Activated CD4-positive, alpha-beta memory T cell treated with anti-CD3 and anti-CD28 coated beads for 36 hours (primary cell): ENCODE data around the gene MYT1. TPM values are rescaled to one million over a fixed set of nuclear protein-coding genes. Genes with fewer than 3 reads are reported as not detected.

ENCODE experiments used
- CTCF ChIA-PET: fragments of 350-600 bp; sonication (Branson Sonifier 250); formaldehyde crosslinking; loops from one replicate; lab custom pipeline; 2021; ENCODE audit warnings: antibody characterized with exemption, inconsistent platforms; lab: Charles Lee
- POLR2A ChIA-PET: fragments of 350-600 bp; sonication (Branson Sonifier 250); formaldehyde crosslinking; loops from one replicate; lab custom pipeline; 2021; ENCODE audit warnings: antibody characterized with exemption; lab: Charles Lee
- DNase-seq: peaks from one replicate; pipeline ENCODE4 v3.0.0-alpha.2; 2020
- H3K27ac Mint-ChIP-seq: one replicate; pipeline ENCODE4 v1.8.0; 2021; ENCODE audit warnings: mixed read lengths
- H3K27me3 Mint-ChIP-seq: one replicate; pipeline ENCODE4 v1.8.0; 2021; ENCODE audit warnings: mixed read lengths
- H3K36me3 Mint-ChIP-seq: one replicate; pipeline ENCODE4 v1.8.0; 2021; ENCODE audit warnings: mixed read lengths
- H3K4me1 Mint-ChIP-seq: one replicate; pipeline ENCODE4 v1.8.0; 2021; ENCODE audit warnings: low read depth, mixed read lengths
- H3K4me3 Mint-ChIP-seq: one replicate; pipeline ENCODE4 v1.8.0; 2021; ENCODE audit warnings: mild to moderate bottlenecking, mixed read lengths
- H3K9me3 Mint-ChIP-seq: one replicate; pipeline ENCODE4 v1.8.0; 2021; ENCODE audit warnings: mixed read lengths
- intact Hi-C: fragments of 100-400 bp; cut with micrococcal nuclease; formaldehyde crosslinking; loops from one replicate; pipeline ENCODE4 v1.15.1; 2023
- total RNA-seq, 2 experiments: library from RNA; stranded (reverse); gene quantifications; one replicate each; pipeline ENCODE4 v1.2.3, GENCODE V29; 2021

The MYT1 gene
- total RNA-seq, 2 experiments from 2014 or later = not detected

DNA sequence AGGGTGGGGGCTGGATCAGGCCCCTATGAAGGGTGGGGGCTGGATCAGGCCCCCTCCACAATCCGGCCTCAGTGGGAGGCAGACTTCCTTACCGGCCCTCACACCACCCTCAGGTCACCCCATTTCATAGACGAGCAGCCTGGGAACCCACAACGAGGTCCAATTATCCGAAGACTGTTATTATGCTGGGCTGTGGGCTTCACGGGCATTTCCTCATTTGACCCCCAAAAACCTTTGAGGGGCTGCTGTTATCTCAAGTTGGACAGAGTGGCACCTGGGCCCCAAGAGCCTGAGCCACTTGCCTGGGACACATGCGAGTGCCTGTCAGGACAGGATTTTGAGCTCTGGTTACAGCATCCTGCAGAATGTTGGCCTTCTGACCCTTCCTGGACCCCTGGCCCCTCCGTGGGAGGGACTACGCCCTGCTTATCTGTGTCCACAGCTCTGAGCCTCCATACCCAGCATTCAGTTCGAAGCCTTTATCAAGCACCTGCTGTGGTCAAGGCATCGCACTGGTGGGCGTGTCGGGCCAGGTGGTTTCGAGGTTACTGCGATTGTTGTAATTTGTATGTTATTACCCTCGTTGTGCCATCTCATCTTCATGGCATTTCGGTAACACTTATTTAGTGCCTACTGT is 56.8 kb downstream of the MYT1 start:
- no peak for DNase-seq
- POLR2A ChIA-PET = no interaction called here
- intact Hi-C loops = no loop called here
- no peaks in the 10 kb centered on the region for H3K27me3 Mint-ChIP-seq
- no peaks in the 10 kb centered on the region for H3K9me3 Mint-ChIP-seq
- H3K36me3 Mint-ChIP-seq = no peaks in the 10 kb centered on the region
- CTCF ChIA-PET = no interaction called here
- H3K27ac Mint-ChIP-seq = no peak overlapping the region
- peaks cover 13% of the 10 kb centered on the region for H3K4me1 Mint-ChIP-seq
- H3K4me3 Mint-ChIP-seq = no peak overlapping the region

GRCh38 chr20:64222291-64222735 is 58.1 kb downstream of the MYT1 start:
- intact Hi-C loops = no loop called here
- ChIA-PET CTCF (interaction anchor here (1.0 kb wide), 1 partner anchor 33 kb away, joined by 3 read pairs; the partner anchor contains the start of gene PCMTD2), POLR2A (no interaction called here)
- no peak for DNase-seq
- H3K27me3 Mint-ChIP-seq = no peaks in the 10 kb centered on the region
- no peak overlapping the region for H3K27ac Mint-ChIP-seq
- H3K4me3 Mint-ChIP-seq = no peak overlapping the region
- peaks cover 25% of the 10 kb centered on the region for H3K4me1 Mint-ChIP-seq
- no peaks in the 10 kb centered on the region for H3K36me3 Mint-ChIP-seq
- no peaks in the 10 kb centered on the region for H3K9me3 Mint-ChIP-seq

DNA sequence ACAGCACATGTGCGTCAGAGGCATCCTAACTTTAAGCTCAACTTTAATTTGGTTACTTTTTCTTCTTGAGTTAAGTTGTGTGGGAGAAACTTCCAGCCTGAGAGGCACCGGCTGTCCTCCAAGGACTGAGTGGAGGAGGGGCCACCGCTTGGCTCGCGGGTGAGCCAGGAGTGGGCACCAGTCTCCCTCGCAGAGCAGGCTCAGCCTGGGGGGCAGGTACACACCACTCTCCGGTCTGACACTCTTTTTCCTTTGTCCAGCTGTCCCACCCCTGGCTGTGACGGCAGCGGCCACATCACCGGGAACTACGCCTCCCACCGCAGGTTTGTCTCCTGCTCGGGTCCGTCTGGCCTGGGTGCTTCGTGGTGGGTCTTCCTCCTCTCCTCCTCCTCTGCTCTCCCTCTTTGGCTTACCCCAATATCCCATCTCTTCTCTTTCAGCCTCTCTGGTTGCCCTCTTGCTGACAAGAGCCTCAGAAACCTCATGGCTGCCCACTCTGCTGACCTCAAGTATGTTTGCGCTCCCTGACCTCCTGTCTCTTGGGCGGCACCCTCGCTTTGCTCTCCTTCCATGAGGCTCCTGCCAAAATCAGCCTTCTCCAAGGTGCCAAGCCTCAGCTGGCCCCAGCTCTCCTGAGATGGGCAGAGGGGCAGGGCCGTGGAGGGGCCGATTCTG is 58.7 kb downstream of the MYT1 start:
- Mint-ChIP-seq H3K36me3 (no peaks in the 10 kb centered on the region), H3K27me3 (no peaks in the 10 kb centered on the region), H3K9me3 (no peaks in the 10 kb centered on the region), H3K27ac (no peak overlapping the region), H3K4me3 (no peak overlapping the region), H3K4me1 (peaks cover 27% of the 10 kb centered on the region)
- CTCF ChIA-PET = interaction anchor here (0.9 kb wide), 1 partner anchor 34 kb away, joined by 3 read pairs; no protein-coding TSS in a partner anchor
- POLR2A ChIA-PET = no interaction called here
- no peak for DNase-seq
- intact Hi-C loops = no loop called here

DNA sequence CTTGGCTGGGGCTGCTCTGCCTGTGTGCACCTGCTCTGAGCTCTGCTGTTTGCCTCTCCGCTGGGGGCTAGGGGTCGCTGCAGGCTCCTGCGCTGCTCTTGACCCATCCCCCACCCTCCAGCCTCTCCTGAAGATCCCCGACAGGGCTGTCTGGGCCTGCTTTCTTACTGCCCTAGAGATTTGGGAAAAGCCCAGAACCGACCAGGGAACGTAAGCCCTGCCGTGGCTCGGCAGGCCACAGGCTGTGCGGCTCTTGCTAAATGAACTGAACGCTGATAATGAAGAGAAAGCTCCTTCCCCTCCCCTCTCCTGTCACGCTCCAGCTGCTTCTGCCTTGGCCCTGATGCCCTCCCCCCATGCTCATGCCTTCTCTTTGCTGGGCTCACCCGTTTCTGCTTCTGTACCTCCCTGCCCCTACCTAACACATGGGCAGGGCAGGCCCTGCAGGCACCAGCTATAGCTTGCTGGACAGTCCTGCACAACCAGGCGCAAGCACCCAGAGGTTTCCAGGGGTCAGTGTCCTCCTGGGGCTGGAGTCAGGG is 59.3 kb downstream of the MYT1 start:
- no peaks in the 10 kb centered on the region for H3K27me3 Mint-ChIP-seq
- intact Hi-C loops = no loop called here
- ChIA-PET POLR2A (no interaction called here), CTCF (interaction anchor here (0.9 kb wide), 1 partner anchor 33 kb away, joined by 3 read pairs; no protein-coding TSS in a partner anchor)
- no peak for DNase-seq
- H3K4me3 Mint-ChIP-seq = no peak overlapping the region
- H3K27ac Mint-ChIP-seq = no peak overlapping the region
- H3K36me3 Mint-ChIP-seq = no peaks in the 10 kb centered on the region
- peaks cover 30% of the 10 kb centered on the region for H3K4me1 Mint-ChIP-seq
- no peaks in the 10 kb centered on the region for H3K9me3 Mint-ChIP-seq

DNA sequence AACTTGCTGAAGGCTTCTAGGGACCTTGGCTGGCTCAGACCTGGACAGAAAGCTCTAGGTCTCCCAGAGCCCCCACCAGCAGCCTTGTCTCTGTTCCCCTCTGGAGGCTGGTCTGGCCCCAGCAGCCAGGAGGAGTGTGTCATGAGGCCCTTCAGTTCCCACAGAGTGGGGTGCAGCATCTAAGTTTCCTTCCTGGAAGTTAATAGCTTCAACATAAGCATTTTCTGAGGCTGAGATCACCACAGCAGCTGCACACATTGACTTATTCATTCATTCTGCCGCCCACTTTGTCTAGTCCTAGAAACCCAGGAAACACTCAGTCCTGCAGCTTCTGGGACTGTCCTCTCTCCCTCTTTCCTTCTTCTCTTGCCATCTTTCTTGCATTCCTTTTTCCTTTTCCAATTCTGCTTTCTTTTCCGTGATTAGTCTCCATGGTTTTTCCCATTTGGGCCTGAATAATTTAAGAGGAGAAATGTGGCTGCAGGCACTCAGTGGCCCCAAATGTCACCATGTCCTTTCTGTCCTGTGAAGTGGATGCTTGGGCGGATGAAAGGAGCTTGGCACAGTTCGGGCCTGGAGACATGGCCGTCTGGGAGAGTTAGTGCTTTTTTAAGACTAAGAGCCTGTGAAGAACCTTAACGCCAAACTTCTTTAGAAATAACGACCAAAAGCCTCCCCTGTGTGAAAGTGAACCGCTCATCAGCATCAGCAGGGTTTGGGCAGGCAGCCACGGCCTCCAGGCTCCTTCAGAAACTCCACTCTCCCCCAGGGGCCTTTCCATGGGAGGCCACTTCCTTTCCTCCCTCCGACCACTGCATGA is 60.3 kb downstream of the MYT1 start:
- H3K36me3 Mint-ChIP-seq = no peaks in the 10 kb centered on the region
- DNase-seq = peak; percentile 32
- peaks cover 30% of the 10 kb centered on the region for H3K4me1 Mint-ChIP-seq
- no peak overlapping the region for H3K4me3 Mint-ChIP-seq
- no peak overlapping the region for H3K27ac Mint-ChIP-seq
- intact Hi-C loops = no loop called here
- H3K27me3 Mint-ChIP-seq = no peaks in the 10 kb centered on the region
- H3K9me3 Mint-ChIP-seq = no peaks in the 10 kb centered on the region
- ChIA-PET CTCF (no interaction called here), POLR2A (no interaction called here)

- DNase-seq = no peak
- Mint-ChIP-seq H3K4me3 (no peak overlapping the region), H3K36me3 (no peaks in the 10 kb centered on the region), H3K27ac (no peak overlapping the region), H3K27me3 (no peaks in the 10 kb centered on the region), H3K9me3 (no peaks in the 10 kb centered on the region), H3K4me1 (peaks cover 30% of the 10 kb centered on the region)
- ChIA-PET CTCF (no interaction called here), POLR2A (no interaction called here)
- intact Hi-C loops = no loop called here
Observed at GRCh38 chr20:64225171-64225595, 60.9 kb downstream of the MYT1 start.

GRCh38 chr20:64225828-64226598 is 61.8 kb downstream of the MYT1 start:
- no peak overlapping the region for H3K27ac Mint-ChIP-seq
- intact Hi-C loops = no loop called here
- H3K27me3 Mint-ChIP-seq = no peaks in the 10 kb centered on the region
- ChIA-PET CTCF (no interaction called here), POLR2A (no interaction called here)
- peaks cover 30% of the 10 kb centered on the region for H3K4me1 Mint-ChIP-seq
- H3K4me3 Mint-ChIP-seq = no peak overlapping the region
- no peak for DNase-seq
- H3K36me3 Mint-ChIP-seq = no peaks in the 10 kb centered on the region
- H3K9me3 Mint-ChIP-seq = no peaks in the 10 kb centered on the region

DNA sequence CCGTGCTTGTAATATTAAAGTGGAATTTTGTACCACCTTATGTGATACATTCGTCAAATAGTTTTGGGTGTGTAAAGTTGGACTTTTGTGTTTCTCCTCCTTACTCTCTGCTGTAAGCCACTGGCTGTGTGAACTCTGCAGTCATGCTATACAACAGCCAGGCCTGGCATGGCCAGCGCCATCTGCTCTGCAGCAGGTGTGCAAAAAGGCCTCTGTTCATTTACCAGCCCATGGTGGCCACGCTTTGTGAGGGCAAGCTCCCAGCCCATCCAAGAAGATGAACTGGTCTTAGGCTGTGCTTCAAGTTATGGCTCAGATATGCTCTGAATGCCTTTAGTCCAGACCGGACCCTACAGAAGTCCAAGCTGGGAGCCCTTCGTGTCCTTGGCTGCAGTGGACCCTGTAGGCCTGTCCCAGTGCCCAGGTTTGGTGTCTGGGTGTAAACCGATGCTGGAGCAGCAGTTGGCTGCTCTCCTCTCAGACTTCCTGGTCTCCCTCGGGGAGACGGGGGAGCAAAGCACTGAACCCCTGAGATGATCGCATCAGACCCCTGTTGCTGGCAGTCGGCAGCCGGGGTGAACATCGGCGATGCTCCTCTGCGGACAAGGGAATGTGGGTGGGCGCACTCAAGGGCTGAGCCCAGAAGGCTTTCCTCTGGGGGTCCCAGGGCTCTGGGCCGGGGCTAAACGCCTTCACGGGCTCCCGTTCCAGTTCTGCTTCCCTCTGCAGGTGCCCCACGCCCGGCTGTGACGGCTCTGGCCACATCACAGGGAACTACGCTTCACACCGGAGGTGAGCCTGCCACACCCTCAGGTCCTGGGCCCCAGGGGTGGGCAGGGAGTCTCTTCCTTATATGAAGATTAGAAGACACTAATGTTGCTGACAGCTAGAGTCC is 62.7 kb downstream of the MYT1 start:
- no peaks in the 10 kb centered on the region for H3K27me3 Mint-ChIP-seq
- H3K4me3 Mint-ChIP-seq = no peak overlapping the region
- H3K4me1 Mint-ChIP-seq = peaks cover 32% of the 10 kb centered on the region
- peak; percentile 27 for DNase-seq
- no peaks in the 10 kb centered on the region for H3K36me3 Mint-ChIP-seq
- intact Hi-C loops = no loop called here
- no peak overlapping the region for H3K27ac Mint-ChIP-seq
- no peaks in the 10 kb centered on the region for H3K9me3 Mint-ChIP-seq
- POLR2A ChIA-PET = no interaction called here
- CTCF ChIA-PET = interaction anchor here (1.1 kb wide), 1 partner anchor 59 kb away, joined by 4 read pairs; no protein-coding TSS in a partner anchor

GRCh38 chr20:64228086-64228653 is 63.9 kb downstream of the MYT1 start:
- DNase-seq = no peak
- Mint-ChIP-seq H3K36me3 (no peaks in the 10 kb centered on the region), H3K4me1 (peaks cover 32% of the 10 kb centered on the region), H3K27me3 (no peaks in the 10 kb centered on the region), H3K4me3 (no peak overlapping the region), H3K9me3 (no peaks in the 10 kb centered on the region), H3K27ac (no peak overlapping the region)
- ChIA-PET POLR2A (no interaction called here), CTCF (interaction anchor here (1.1 kb wide), 1 partner anchor 58 kb away, joined by 4 read pairs; no protein-coding TSS in a partner anchor)
- intact Hi-C loops = no loop called here

GRCh38 chr20:64228751-64229506 is 64.7 kb downstream of the MYT1 start:
- POLR2A ChIA-PET = no interaction called here
- intact Hi-C loops = no loop called here
- Mint-ChIP-seq H3K9me3 (no peaks in the 10 kb centered on the region), H3K36me3 (no peaks in the 10 kb centered on the region), H3K27me3 (no peaks in the 10 kb centered on the region), H3K4me3 (no peak overlapping the region), H3K4me1 (peaks cover 39% of the 10 kb centered on the region), H3K27ac (no peak overlapping the region)
- no peak for DNase-seq
- CTCF ChIA-PET = no interaction called here
